GM23248 (cell line): Measurements from ENCODE around the gene SMPDL3A.

Experiments used
- EZH2 ChIP-seq: fragments of 200-600 bp; sonication (generic); IDR thresholded peaks from 2 replicates; pipeline ENCODE4 v1.6.1; 2018; ENCODE audit warnings: antibody characterized with exemption, mild to moderate bottlenecking; ENCODE audit not compliant: insufficient read depth, poor library complexity, severe bottlenecking
- EZH2phosphoT487 ChIP-seq: fragments of 200-600 bp; sonication (generic); IDR thresholded peaks from 2 replicates; pipeline ENCODE4 v1.6.1; 2018; ENCODE audit warnings: antibody characterized with exemption, moderate library complexity, mild to moderate bottlenecking, low read depth; ENCODE audit not compliant: insufficient read depth

DNA sequence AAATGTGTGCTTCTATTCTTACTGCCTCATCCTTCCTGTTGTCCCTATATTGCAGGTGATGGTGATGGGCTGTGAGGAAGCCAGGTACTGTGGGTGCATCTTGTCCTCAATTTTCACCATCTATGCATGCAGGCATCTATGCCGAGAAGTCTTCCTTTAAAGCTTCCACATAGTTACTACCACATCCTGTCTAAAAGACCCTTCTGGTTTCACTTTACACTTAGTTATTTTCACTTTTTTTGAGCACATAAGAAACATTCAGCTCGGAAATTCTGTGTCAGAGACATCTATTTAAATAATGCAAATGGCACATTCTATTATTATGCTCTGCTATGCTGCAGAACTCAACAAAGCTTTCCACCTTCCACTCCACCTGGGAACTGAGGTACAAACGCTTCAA, 37.7 kb upstream of the SMPDL3A start:
- TF ChIP-seq EZH2 (no peak), EZH2phosphoT487 (no peak)
